Mesenchymal stem cell (in vitro differentiated cells and primary cell): ENCODE measurements around the gene FBXO47. TPM values are rescaled to one million over a fixed set of nuclear protein-coding genes. Genes with fewer than 3 reads are reported as not detected.

Experiments
- small RNA-seq: library from polyadenylated mRNA; stranded (forward); fragments of <200 nt; extraction: miRNeasy Mini kit (QIAGEN cat#:217004); gene quantifications from one replicate; pipeline ENCODE3, GENCODE V24; 2013; ENCODE audit warnings: low read depth

FBXO47 gene

Small RNAs within 50 kb of the gene (small RNA-seq; reads per million reads assigned to genes)
- gene MIR6779: not detected
